Effector memory CD8-positive, alpha-beta T cell (primary cell): ENCODE results near the gene EPS8L1.

Source experiments
- ATAC-seq: fragments of 150-1000 bp; cut with Tn5 transposase; replicated peaks from 2 replicates; pipeline ENCODE4 v1.10.0; 2021; ENCODE audit warnings: mild to moderate bottlenecking, moderate library complexity
- DNase-seq, 3 experiments: peaks; one replicate each; pipeline ENCODE4 v3.0.0; 2021
- H3K27ac Mint-ChIP-seq, 2 donors: one replicate each; pipeline ENCODE4 v1.8.0; 2022; ENCODE audit warnings: mild to moderate bottlenecking in 2 of 2, mixed read lengths in 2 of 2, moderate library complexity in 2 of 2
- H3K27me3 Mint-ChIP-seq, 2 donors: one replicate each; pipeline ENCODE4 v1.8.0; 2022; ENCODE audit warnings: mixed read lengths in 2 of 2
- H3K36me3 Mint-ChIP-seq: one replicate; pipeline ENCODE4 v1.8.0; 2022; ENCODE audit warnings: mild to moderate bottlenecking, moderate library complexity, mixed read lengths; ENCODE audit not compliant: insufficient read depth
- H3K4me1 Mint-ChIP-seq, 2 donors: one replicate each; pipeline ENCODE4 v1.8.0; 2022; ENCODE audit warnings: low read depth in 2 of 2, mixed read lengths in 2 of 2
- H3K4me3 Mint-ChIP-seq, 2 donors: one replicate each; pipeline ENCODE4 v1.8.0; 2022; ENCODE audit warnings: mild to moderate bottlenecking in 2 of 2, mixed read lengths in 2 of 2, moderate library complexity in 2 of 2
- H3K9me3 Mint-ChIP-seq, 2 donors: one replicate each; pipeline ENCODE4 v1.8.0; 2022; ENCODE audit warnings: mixed read lengths in 2 of 2

Gene EPS8L1

GRCh38 chr19:55133639-55134444 lies 58.2 kb downstream of the EPS8L1 start:
- Mint-ChIP-seq H3K9me3 (no peaks in the 10 kb centered on the region), H3K27me3 (peaks cover 52 to 77% of the 10 kb centered on the region in 2 donors), H3K36me3 (peaks cover 3% of the 10 kb centered on the region), H3K4me3 (no peak overlapping the region), H3K27ac (no peak overlapping the region), H3K4me1 (no peaks in the 10 kb centered on the region)
- ATAC-seq (no peak), DNase-seq (no peak)

- Mint-ChIP-seq H3K36me3 (peaks cover 3% of the 10 kb centered on the region), H3K4me1 (no peaks in the 10 kb centered on the region), H3K4me3 (no peak overlapping the region), H3K9me3 (no peaks in the 10 kb centered on the region), H3K27me3 (peaks cover 43 to 77% of the 10 kb centered on the region in 2 donors), H3K27ac (no peak overlapping the region)
- DNase-seq: no peak
- ATAC-seq: no peak
Observed at GRCh38 chr19:55134736-55135135, 59.1 kb downstream of the EPS8L1 start.

GRCh38 chr19:55136399-55137102 lies 60.9 kb downstream of the EPS8L1 start:
- ATAC-seq (no peak), DNase-seq (no peak)
- Mint-ChIP-seq H3K4me3 (no peak overlapping the region), H3K9me3 (no peaks in the 10 kb centered on the region), H3K27me3 (peaks cover 37 to 72% of the 10 kb centered on the region in 2 donors), H3K27ac (no peak overlapping the region), H3K36me3 (peaks cover 3% of the 10 kb centered on the region), H3K4me1 (peaks cover 0 to 2% of the 10 kb centered on the region in 2 donors)
